BLaER1 treated with 17β-estradiol and CSF1 and Interleukin-3, amounts not matched to agents 10 nM and 100 nM (cell line): ENCODE data around the gene CDC6.
A peak's percentile ranks its signal among the peaks of the same experiment; 100 is the strongest.

Experiments used
- H3K27ac ChIP-seq, 11 experiments: shearing (Covaris generic); formaldehyde crosslinking; 2 replicates each; pipeline ENCODE4 v1.8.1; 2022
- H3K27me3 ChIP-seq, 11 experiments: shearing (Covaris generic); formaldehyde crosslinking; 2 replicates each; pipeline ENCODE4 v1.8.1; 2022
- H3K36me3 ChIP-seq, 11 experiments: shearing (Covaris generic); formaldehyde crosslinking; 2 replicates each; pipeline ENCODE4 v1.8.1; 2022
- H3K4me1 ChIP-seq, 10 experiments: shearing (Covaris generic); formaldehyde crosslinking; 2 replicates each; pipeline ENCODE4 v1.8.1; 2022
- H3K4me2 ChIP-seq, 11 experiments: shearing (Covaris generic); formaldehyde crosslinking; 2 replicates each; pipeline ENCODE4 v1.8.1; 2022
- H3K4me3 ChIP-seq, 10 experiments: shearing (Covaris generic); formaldehyde crosslinking; 2 replicates each; pipeline ENCODE4 v1.8.1; 2022
- H3K9ac ChIP-seq, 11 experiments: shearing (Covaris generic); formaldehyde crosslinking; 2 replicates each; pipeline ENCODE4 v1.8.1; 2022
- H3K9me3 ChIP-seq, 11 experiments: shearing (Covaris generic); formaldehyde crosslinking; replicated peaks in 1 of 11; 2 replicates each; pipeline ENCODE4 v1.8.1; 2022
- H4K20me1 ChIP-seq, 11 experiments: shearing (Covaris generic); formaldehyde crosslinking; 2 replicates each; pipeline ENCODE4 v1.8.1; 2022
- Cebpa-rat ChIP-seq, 11 experiments: shearing (Covaris generic); IDR thresholded peaks; 2 replicates each; pipeline ENCODE4 v1.8.1; 2022

Gene CDC6

DNA sequence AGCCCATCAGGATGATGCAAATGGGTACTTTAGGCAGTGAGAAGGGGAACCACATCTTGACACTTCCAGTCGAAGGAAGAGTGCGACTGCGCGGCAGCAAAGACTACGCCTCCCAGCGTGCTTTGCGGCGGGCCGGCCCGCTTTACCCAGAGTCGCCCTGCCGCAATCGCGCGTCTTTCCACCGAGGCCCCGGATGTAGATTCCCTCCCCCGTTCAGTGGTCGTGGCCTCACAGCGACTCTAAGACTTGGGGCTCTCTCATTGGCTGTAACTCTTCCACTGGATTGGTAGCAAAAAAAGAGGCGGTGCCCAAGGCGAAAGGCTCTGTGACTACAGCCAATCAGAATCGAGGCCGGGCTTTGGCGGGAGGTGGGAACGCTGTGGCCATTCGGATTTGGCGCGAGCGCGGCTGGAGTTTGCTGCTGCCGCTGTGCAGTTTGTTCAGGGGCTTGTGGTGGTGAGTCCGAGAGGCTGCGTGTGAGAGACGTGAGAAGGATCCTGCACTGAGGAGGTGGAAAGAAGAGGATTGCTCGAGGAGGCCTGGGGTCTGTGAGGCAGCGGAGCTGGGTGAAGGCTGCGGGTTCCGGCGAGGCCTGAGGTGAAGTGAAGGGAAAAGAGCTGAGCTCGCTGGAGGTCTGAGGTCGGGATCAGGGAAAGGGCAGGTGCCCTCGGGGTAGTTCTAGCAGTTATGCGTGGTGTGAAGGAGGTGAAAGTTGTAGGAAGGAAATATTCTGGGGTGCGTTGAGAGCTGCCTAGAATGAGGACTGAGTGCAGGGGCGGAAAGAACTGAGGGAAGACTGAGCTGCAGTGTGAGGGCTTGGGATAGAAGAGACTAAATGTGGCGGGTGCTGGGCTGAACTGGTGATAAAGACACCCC, at the start of gene CDC6:
Gene CDC6, plus strand, starts transcription at position 386 of the 876 bp plus-strand sequence. CDS start 1,542 bp downstream, outside the sequence.
- peak within 1 kb of the TSS; percentile 64 to 95 (median 93) for H3K9ac ChIP-seq
- H3K36me3 ChIP-seq, result peaks cover 11 to 50% (median 34%) of the 10 kb centered on the region in 11 experiments
- H4K20me1 ChIP-seq, result peaks cover 0 to 30% (median 12%) of the 10 kb centered on the region in 11 experiments; a peak in 8 of 22 replicates
- H3K27me3 ChIP-seq, result no peaks in the 10 kb centered on the region
- no peaks in the 10 kb centered on the region for H3K9me3 ChIP-seq
- peak within 1 kb of the TSS; percentile 60 to 92 (median 85) for H3K4me3 ChIP-seq
- H3K4me2 ChIP-seq, result peak within 1 kb of the TSS; percentile 70 to 98 (median 89)
- peak within 1 kb of the TSS in 10 of 11 experiments; percentile 2 to 93 (median 90); a peak in 18 of 22 replicates for H3K27ac ChIP-seq
- peaks cover 19 to 31% (median 23%) of the 10 kb centered on the region in 10 experiments for H3K4me1 ChIP-seq
- no peak for TF ChIP-seq Cebpa-rat (IDR thresholded peaks at IDR 0.05)

DNA sequence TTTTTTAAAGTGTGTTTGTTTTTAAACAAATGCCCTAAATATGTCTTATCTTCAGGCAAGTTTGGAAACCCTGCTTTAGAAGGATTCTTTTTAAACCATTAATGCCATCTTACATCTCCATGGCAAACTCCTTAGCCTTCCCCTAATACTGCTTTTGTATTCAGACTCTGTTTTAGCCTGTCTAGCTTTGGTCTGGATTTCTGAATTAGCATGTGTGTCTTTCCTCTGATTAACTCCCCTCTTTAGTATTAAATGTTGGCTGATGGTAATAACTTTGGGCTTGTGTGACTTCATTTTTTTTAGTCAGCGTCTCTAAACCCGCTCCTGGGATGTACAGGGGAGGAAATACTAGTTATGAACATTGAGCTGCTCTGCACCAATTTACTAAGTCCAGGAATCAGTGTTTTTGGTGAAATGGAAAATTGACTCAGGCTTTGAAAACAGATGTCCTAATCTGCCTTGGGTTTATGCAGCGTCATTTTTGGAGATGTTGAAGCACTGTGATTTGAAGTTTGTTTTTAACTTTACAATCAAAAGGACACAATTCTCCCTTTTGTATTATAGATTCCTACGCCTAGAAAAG, 46.3 kb upstream of the CDC6 start:
- TF ChIP-seq Cebpa-rat (IDR thresholded peaks at IDR 0.05), result no peak
- Histone ChIP-seq H4K20me1 (peaks cover 23 to 98% (median 72%) of the 10 kb centered on the region in 11 experiments; a peak in 20 of 22 replicates), H3K4me3 (no peak overlapping the region), H3K9ac (peak overlapping the region in 2 of 11 experiments; percentile 9 to 38; a peak in 2 of 22 replicates), H3K27me3 (no peaks in the 10 kb centered on the region), H3K4me1 (peaks cover 0 to 7% (median 0%) of the 10 kb centered on the region in 10 experiments; a peak in 1 of 20 replicates), H3K27ac (no peak overlapping the region), H3K9me3 (no peaks in the 10 kb centered on the region), H3K36me3 (peaks cover 8 to 74% (median 29%) of the 10 kb centered on the region in 11 experiments; a peak in 16 of 22 replicates), H3K4me2 (no peak overlapping the region)

DNA sequence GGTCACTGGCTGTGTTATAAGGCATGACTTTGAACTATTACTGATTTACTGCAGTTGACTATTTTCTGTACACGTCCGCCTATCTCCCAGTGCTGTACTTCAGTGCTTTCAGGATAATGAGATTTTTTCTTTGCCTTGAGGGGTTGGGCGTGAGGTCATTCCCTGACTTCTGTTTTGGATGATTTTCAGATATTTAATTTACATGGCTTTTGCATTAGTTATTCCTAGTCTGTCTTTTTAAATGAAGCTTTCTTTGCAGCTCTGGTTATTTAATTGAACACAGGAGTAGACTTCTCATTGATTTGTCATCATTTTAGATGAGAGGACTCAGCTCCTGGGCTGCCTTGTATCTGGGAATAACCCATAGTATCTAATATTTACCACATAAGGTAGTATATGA, 44.9 kb upstream of the CDC6 start:
- Histone ChIP-seq H3K36me3 (peaks cover 5 to 68% (median 25%) of the 10 kb centered on the region in 11 experiments; a peak in 13 of 22 replicates), H3K4me3 (no peak overlapping the region), H3K4me1 (peaks cover 0 to 7% (median 0%) of the 10 kb centered on the region in 10 experiments; a peak in 5 of 20 replicates), H4K20me1 (peaks cover 30 to 98% (median 86%) of the 10 kb centered on the region in 11 experiments; a peak in 20 of 22 replicates), H3K9me3 (no peaks in the 10 kb centered on the region), H3K27ac (no peak overlapping the region), H3K9ac (0 out of 22 replicates have a peak overlapping the region, but pooled peaks of 1 of the 11 experiments have one; percentile 15), H3K27me3 (no peaks in the 10 kb centered on the region), H3K4me2 (no peak overlapping the region)
- no peak for TF ChIP-seq Cebpa-rat (IDR thresholded peaks at IDR 0.05)

- no peak for TF ChIP-seq Cebpa-rat (IDR thresholded peaks at IDR 0.05)
- no peak overlapping the region for H3K4me2 ChIP-seq
Measured at GRCh38 chr17:40243761-40244160, 43.9 kb upstream of the CDC6 start.

GRCh38 chr17:40244255-40244654, 43.4 kb upstream of the CDC6 start:
- no peak overlapping the region for H3K4me2 ChIP-seq
- peaks cover 5 to 67% (median 20%) of the 10 kb centered on the region in 11 experiments; a peak in 13 of 22 replicates for H3K36me3 ChIP-seq
- TF ChIP-seq Cebpa-rat (IDR thresholded peaks at IDR 0.05), result no peak
- H3K4me3 ChIP-seq, result no peak overlapping the region
- H4K20me1 ChIP-seq, result peaks cover 30 to 100% (median 95%) of the 10 kb centered on the region in 11 experiments; a peak in 21 of 22 replicates
- H3K27me3 ChIP-seq, result no peaks in the 10 kb centered on the region
- H3K4me1 ChIP-seq, result peaks cover 0 to 15% (median 0%) of the 10 kb centered on the region in 10 experiments; a peak in 6 of 20 replicates
- H3K9ac ChIP-seq, result no peak overlapping the region
- H3K9me3 ChIP-seq, result no peaks in the 10 kb centered on the region
- no peak overlapping the region for H3K27ac ChIP-seq

More at GRCh38 chr17:40243761-40244160, 43.9 kb upstream of the CDC6 start:
- Histone ChIP-seq H4K20me1 (peaks cover 30 to 98% (median 93%) of the 10 kb centered on the region in 11 experiments; a peak in 21 of 22 replicates), H3K9ac (no peak overlapping the region), H3K4me1 (peaks cover 0 to 14% (median 0%) of the 10 kb centered on the region in 10 experiments; a peak in 6 of 20 replicates), H3K36me3 (peaks cover 5 to 68% (median 22%) of the 10 kb centered on the region in 11 experiments; a peak in 13 of 22 replicates), H3K9me3 (no peaks in the 10 kb centered on the region), H3K4me3 (no peak overlapping the region), H3K27me3 (no peaks in the 10 kb centered on the region), H3K27ac (no peak overlapping the region)

- Histone ChIP-seq H3K4me3 (no peak overlapping the region), H3K36me3 (peaks cover 2 to 52% (median 22%) of the 10 kb centered on the region in 11 experiments; a peak in 13 of 22 replicates), H3K9ac (0 out of 22 replicates have a peak overlapping the region, but pooled peaks of 2 of the 11 experiments have one; percentile 19 to 26), H3K27ac (no peak overlapping the region), H4K20me1 (peaks cover 21 to 100% (median 86%) of the 10 kb centered on the region in 11 experiments; a peak in 19 of 22 replicates), H3K27me3 (no peaks in the 10 kb centered on the region), H3K9me3 (no peaks in the 10 kb centered on the region), H3K4me2 (0 out of 22 replicates have a peak overlapping the region, but pooled peaks of 1 of the 11 experiments have one; percentile 29), H3K4me1 (peaks cover 0 to 28% (median 0%) of the 10 kb centered on the region in 10 experiments; a peak in 6 of 20 replicates)
- no peak for TF ChIP-seq Cebpa-rat (IDR thresholded peaks at IDR 0.05)
Measured at GRCh38 chr17:40247926-40248495, 39.7 kb upstream of the CDC6 start.

DNA sequence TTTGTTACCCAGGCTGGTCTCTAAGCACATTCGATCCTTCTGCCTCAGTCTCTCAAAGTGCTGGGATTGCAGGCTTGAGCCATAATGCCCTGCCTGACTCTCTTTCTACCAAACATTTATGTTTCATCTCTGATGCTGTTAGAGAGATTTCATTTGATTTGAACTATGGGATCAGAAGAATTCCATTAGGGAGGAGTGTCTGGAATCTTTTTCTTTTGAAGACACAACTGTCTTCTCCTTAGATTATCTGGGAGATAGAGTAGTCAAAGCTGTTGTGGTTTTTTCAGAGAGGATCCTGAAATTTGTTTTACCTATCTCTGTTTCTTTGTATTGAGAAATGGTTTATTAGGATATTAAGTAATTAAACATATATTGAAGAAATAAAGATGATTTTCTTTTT, 39.2 kb upstream of the CDC6 start:
- no peak for TF ChIP-seq Cebpa-rat (IDR thresholded peaks at IDR 0.05)
- Histone ChIP-seq H3K27ac (no peak overlapping the region), H3K27me3 (no peaks in the 10 kb centered on the region), H3K9ac (0 out of 22 replicates have a peak overlapping the region, but pooled peaks of 1 of the 11 experiments have one; percentile 26), H3K4me1 (peaks cover 0 to 28% (median 0%) of the 10 kb centered on the region in 10 experiments; a peak in 6 of 20 replicates), H3K9me3 (no peaks in the 10 kb centered on the region), H4K20me1 (peaks cover 19 to 100% (median 81%) of the 10 kb centered on the region in 11 experiments; a peak in 19 of 22 replicates), H3K4me2 (0 out of 22 replicates have a peak overlapping the region, but pooled peaks of 1 of the 11 experiments have one; percentile 29), H3K36me3 (peaks cover 2 to 54% (median 22%) of the 10 kb centered on the region in 11 experiments; a peak in 13 of 22 replicates), H3K4me3 (no peak overlapping the region)

DNA sequence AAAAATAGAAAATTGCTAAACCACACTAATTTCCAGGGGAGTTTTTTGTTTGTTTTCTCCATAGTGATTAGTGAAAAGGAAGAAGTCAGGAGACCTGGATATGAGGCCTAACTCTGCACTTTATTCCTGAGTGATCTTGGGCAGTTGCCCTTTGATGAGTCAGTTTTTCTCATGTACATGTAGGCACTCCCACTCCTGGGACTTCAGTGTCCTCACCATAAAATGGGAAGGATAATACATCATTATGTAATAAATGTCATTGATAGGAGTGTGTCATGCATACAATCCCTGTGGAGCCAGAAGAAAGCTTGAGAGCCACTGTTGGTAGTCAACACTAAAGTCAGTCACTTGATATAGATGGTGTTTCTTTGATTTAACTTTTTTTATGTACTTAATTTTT, 36.1 kb upstream of the CDC6 start:
- peaks cover 5 to 51% (median 18%) of the 10 kb centered on the region in 11 experiments; a peak in 21 of 22 replicates for H3K36me3 ChIP-seq
- no peak for TF ChIP-seq Cebpa-rat (IDR thresholded peaks at IDR 0.05)
- peaks cover 0 to 28% (median 0%) of the 10 kb centered on the region in 10 experiments; a peak in 6 of 20 replicates for H3K4me1 ChIP-seq
- no peak overlapping the region for H3K4me3 ChIP-seq
- peaks cover 6 to 98% (median 65%) of the 10 kb centered on the region in 11 experiments; a peak in 18 of 22 replicates for H4K20me1 ChIP-seq
- H3K9me3 ChIP-seq, result no peaks in the 10 kb centered on the region
- H3K4me2 ChIP-seq, result peak overlapping the region in 2 of 11 experiments; percentile 15 to 32; a peak in 1 of 22 replicates
- H3K27ac ChIP-seq, result no peak overlapping the region
- H3K9ac ChIP-seq, result 0 out of 22 replicates have a peak overlapping the region, but pooled peaks of 1 of the 11 experiments have one; percentile 38
- no peaks in the 10 kb centered on the region for H3K27me3 ChIP-seq
